Effector memory CD4-positive, alpha-beta T cell (primary cell): Measurements from ENCODE around the gene LMCD1.

ENCODE experiments used
- DNase-seq, 3 donors: peaks; one replicate each; pipeline ENCODE4 v3.0.0-alpha.2; 2020
- H3K27ac ChIP-seq: 2 replicates; pipeline ENCODE4 v1.7.0; 2013; ENCODE audit warnings: mild to moderate bottlenecking, low read length, moderate library complexity; ENCODE audit not compliant: insufficient read depth, poor library complexity, severe bottlenecking
- H3K27me3 ChIP-seq: replicated peaks from 2 replicates; pipeline ENCODE4 v1.7.0; 2013; ENCODE audit warnings: mild to moderate bottlenecking, low read length; ENCODE audit not compliant: insufficient read depth, control insufficient read depth, poor library complexity, severe bottlenecking
- H3K36me3 ChIP-seq: 2 replicates; pipeline ENCODE4 v1.7.0; 2013; ENCODE audit warnings: mild to moderate bottlenecking, low read length, moderate library complexity; ENCODE audit not compliant: control insufficient read depth, insufficient read depth
- H3K4me1 ChIP-seq: 2 replicates; pipeline ENCODE4 v1.7.0; 2013; ENCODE audit warnings: low read length, mild to moderate bottlenecking; ENCODE audit not compliant: control insufficient read depth, insufficient read depth, poor library complexity, severe bottlenecking
- H3K4me3 ChIP-seq: 2 replicates; pipeline ENCODE4 v1.7.0; 2013; ENCODE audit warnings: low read length, low read depth, mild to moderate bottlenecking; ENCODE audit not compliant: insufficient read depth, poor library complexity, severe bottlenecking
- H3K9me3 ChIP-seq: 2 replicates; pipeline ENCODE4 v1.7.0; 2013; ENCODE audit warnings: mild to moderate bottlenecking, low read length, moderate library complexity; ENCODE audit not compliant: control insufficient read depth

Gene LMCD1

GRCh38 chr3:8518138-8518537 is 16.5 kb downstream of the LMCD1 start:
- DNase-seq = no peak
- Histone ChIP-seq H3K36me3 (no peaks in the 10 kb centered on the region), H3K9me3 (no peaks in the 10 kb centered on the region), H3K4me1 (no peaks in the 10 kb centered on the region), H3K4me3 (no peak overlapping the region), H3K27ac (no peak overlapping the region), H3K27me3 (no peaks in the 10 kb centered on the region)

- Histone ChIP-seq H3K9me3 (no peaks in the 10 kb centered on the region), H3K4me1 (no peaks in the 10 kb centered on the region), H3K4me3 (no peak overlapping the region), H3K27ac (no peak overlapping the region), H3K36me3 (no peaks in the 10 kb centered on the region), H3K27me3 (no peaks in the 10 kb centered on the region)
- DNase-seq = no peak
These were observed 17.5 kb downstream of the LMCD1 start for GRCh38 chr3:8519156-8519555.

GRCh38 chr3:8519774-8520448 is 18.3 kb downstream of the LMCD1 start:
- Histone ChIP-seq H3K9me3 (no peaks in the 10 kb centered on the region), H3K27me3 (no peaks in the 10 kb centered on the region), H3K27ac (no peak overlapping the region), H3K4me3 (no peak overlapping the region), H3K4me1 (no peaks in the 10 kb centered on the region), H3K36me3 (no peaks in the 10 kb centered on the region)
- no peak for DNase-seq

- no peaks in the 10 kb centered on the region for H3K36me3 ChIP-seq
- no peaks in the 10 kb centered on the region for H3K27me3 ChIP-seq
- no peak overlapping the region for H3K4me3 ChIP-seq
- DNase-seq = no peak
- no peaks in the 10 kb centered on the region for H3K9me3 ChIP-seq
- H3K4me1 ChIP-seq = no peaks in the 10 kb centered on the region
- no peak overlapping the region for H3K27ac ChIP-seq
These were observed 19.3 kb downstream of the LMCD1 start for GRCh38 chr3:8520816-8521403.

- Histone ChIP-seq H3K4me1 (no peaks in the 10 kb centered on the region), H3K36me3 (no peaks in the 10 kb centered on the region), H3K27me3 (no peaks in the 10 kb centered on the region), H3K9me3 (no peaks in the 10 kb centered on the region), H3K27ac (no peak overlapping the region), H3K4me3 (no peak overlapping the region)
- no peak for DNase-seq
These were observed 21.4 kb downstream of the LMCD1 start for GRCh38 chr3:8523041-8523440.

DNA sequence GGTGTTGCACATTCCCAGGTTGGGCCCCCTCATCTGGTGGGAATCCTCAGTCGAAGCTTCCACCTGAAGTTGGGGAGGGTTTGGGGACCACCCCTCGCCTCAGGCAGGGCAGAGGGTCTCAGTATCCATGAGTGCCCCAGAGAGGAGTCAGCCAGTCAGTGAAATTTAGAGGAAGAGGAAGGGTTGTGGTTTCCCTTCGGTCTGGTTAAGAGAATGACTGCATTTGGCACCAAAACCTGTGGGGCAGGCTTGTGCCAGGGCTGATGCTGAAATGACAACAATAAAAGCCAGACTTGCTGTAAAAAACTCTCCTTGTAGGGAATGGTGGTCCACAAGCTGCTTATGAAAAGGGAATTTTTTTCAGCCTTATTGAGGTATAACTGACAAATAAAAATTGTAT is 22.6 kb downstream of the LMCD1 start:
- Histone ChIP-seq H3K4me3 (no peak overlapping the region), H3K27me3 (no peaks in the 10 kb centered on the region), H3K4me1 (no peaks in the 10 kb centered on the region), H3K36me3 (no peaks in the 10 kb centered on the region), H3K27ac (no peak overlapping the region), H3K9me3 (no peaks in the 10 kb centered on the region)
- DNase-seq = no peak

GRCh38 chr3:8524656-8525399 is 23.2 kb downstream of the LMCD1 start:
- Histone ChIP-seq H3K4me3 (no peak overlapping the region), H3K9me3 (no peaks in the 10 kb centered on the region), H3K27me3 (no peaks in the 10 kb centered on the region), H3K36me3 (no peaks in the 10 kb centered on the region), H3K27ac (no peak overlapping the region), H3K4me1 (no peaks in the 10 kb centered on the region)
- no peak for DNase-seq

- Histone ChIP-seq H3K27me3 (no peaks in the 10 kb centered on the region), H3K36me3 (no peaks in the 10 kb centered on the region), H3K9me3 (no peaks in the 10 kb centered on the region), H3K27ac (no peak overlapping the region), H3K4me1 (no peaks in the 10 kb centered on the region), H3K4me3 (no peak overlapping the region)
- DNase-seq = no peak
These were observed 24.3 kb downstream of the LMCD1 start for GRCh38 chr3:8525893-8526292.

DNA sequence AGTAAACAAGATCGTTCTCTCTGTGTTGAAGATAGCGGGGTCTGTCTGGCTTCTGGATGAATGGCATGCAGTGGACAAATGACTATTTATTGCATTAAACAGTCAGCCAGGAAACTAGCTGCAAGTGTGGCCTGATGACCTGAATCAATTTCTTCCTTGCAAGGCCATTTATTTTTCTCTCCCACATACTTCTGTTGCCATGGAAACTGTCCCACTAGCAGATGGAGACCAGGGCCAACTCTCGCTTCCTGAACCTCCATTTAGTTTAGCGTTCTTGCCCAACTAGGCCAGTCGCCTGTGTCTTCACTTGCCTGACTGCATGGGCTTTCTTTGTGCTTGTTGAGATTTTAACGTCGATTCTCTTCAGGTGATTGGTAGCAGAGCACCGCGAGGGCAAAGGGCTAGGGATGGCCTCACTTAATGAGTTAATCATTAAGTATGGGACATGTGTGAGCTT is 27.6 kb downstream of the LMCD1 start:
- DNase-seq = no peak
- no peaks in the 10 kb centered on the region for H3K9me3 ChIP-seq
- H3K27me3 ChIP-seq = no peaks in the 10 kb centered on the region
- H3K4me3 ChIP-seq = no peak overlapping the region
- no peak overlapping the region for H3K27ac ChIP-seq
- no peaks in the 10 kb centered on the region for H3K4me1 ChIP-seq
- H3K36me3 ChIP-seq = no peaks in the 10 kb centered on the region
